ENCODE data around the gene LMAN2.
A peak's percentile ranks its signal among the peaks of the same experiment; 100 is the strongest.

Gene LMAN2

DNA sequence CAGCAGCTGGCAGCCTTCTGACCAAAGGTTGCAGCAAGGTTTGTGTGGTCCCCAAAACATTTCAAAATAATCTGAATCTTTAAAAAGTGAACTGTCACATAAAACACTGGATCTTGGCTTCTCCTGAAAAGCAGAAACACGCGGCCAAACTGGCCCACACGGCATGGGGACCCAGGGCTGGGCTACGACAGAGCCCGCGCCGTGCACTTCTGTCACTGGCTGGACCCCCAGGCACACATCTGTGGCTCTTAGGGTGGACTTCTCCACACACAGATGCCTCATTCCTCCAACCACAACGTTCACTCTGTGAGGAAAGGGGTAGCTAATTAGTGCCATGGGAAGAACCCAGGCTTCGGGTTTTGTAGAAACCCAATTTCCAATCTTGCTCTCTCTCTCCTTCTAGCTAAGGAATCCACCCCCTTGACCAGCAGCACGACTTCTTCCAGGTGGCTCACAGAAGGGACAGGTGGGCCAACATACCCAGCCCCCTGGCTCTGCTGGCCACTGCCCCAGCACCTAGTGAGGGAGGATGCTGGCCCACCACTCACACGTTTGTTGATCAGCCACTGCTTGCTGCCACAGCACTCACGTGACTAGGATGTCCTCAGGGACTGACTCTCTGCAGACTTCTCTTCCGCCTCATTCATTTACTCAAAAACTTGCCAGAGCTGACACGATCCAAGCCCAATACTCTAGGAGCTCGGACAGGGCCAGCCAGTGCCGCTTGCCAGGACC, 17.9 kb downstream of the LMAN2 start:
- H2BK15ac ChIP-seq (ENCODE audit: low read length): no peak overlapping the region
- H2AK5ac ChIP-seq (ENCODE audit: low read depth, low read length): no peak overlapping the region
- H3K4me1 ChIP-seq (ENCODE audit: control insufficient read depth in 2 of 2, insufficient read depth in 1 of 2, low read depth in 1 of 2, low read length in 2 of 2): no peaks in the 10 kb centered on the region
- H3K79me1 ChIP-seq (ENCODE audit: low read depth, low read length): peaks cover 6% of the 10 kb centered on the region
- no peak overlapping the region for H2AFZ ChIP-seq (ENCODE audit: low read length)
- no peak overlapping the region for H3K18ac ChIP-seq (ENCODE audit: low read length)
- H4K8ac ChIP-seq (ENCODE audit: low read depth, low read length): no peak overlapping the region
- H3K36me3 ChIP-seq (replicated peaks in 1 of 2; ENCODE audit: control insufficient read depth in 2 of 2, insufficient read depth in 2 of 2, low read length in 2 of 2): peaks cover 44 to 91% of the 10 kb centered on the region in 2 donors
- DNase-seq (ENCODE audit: low spot score): no peak
- WGBS, 2 donors (ENCODE audit: extremely low coverage in 2 of 2, insufficient read length in 2 of 2, insufficient replicate concordance in 1 of 2): no CpG with 5 or more reads among the region's 16 CpGs
- no peak overlapping the region for H2BK12ac ChIP-seq (ENCODE audit: low read length)
- no peak overlapping the region for H3K9ac ChIP-seq (ENCODE audit: low read depth, low read length, poor library complexity)
- H2BK5ac ChIP-seq (ENCODE audit: low read length): no peak overlapping the region
- no peak overlapping the region for H3K4me2 ChIP-seq (ENCODE audit: insufficient read depth, low read length, poor library complexity, severe bottlenecking)
- H3K4ac ChIP-seq (ENCODE audit: low read length): no peak overlapping the region
- peak overlapping the region; percentile 78 for H3K23ac ChIP-seq (ENCODE audit: low read depth, low read length, poor library complexity)
- H3K4me3 ChIP-seq (ENCODE audit: low read length in 2 of 2): no peak overlapping the region
- H4K91ac ChIP-seq (ENCODE audit: low read depth, low read length, poor library complexity): no peak overlapping the region
- H3K27ac ChIP-seq (replicated peaks; ENCODE audit: low read length): no peak overlapping the region
- H3K9me3 ChIP-seq (replicated peaks in 1 of 2; ENCODE audit: control insufficient read depth in 2 of 2, insufficient read depth in 1 of 2, low read depth in 1 of 2, low read length in 2 of 2): no peaks in the 10 kb centered on the region
- no peak overlapping the region for H2BK120ac ChIP-seq (ENCODE audit: low read depth, low read length)
- H3K27me3 ChIP-seq (ENCODE audit: control insufficient read depth in 3 of 3, insufficient read depth in 3 of 3, low read depth in 1 of 3, low read length in 3 of 3): no peaks in the 10 kb centered on the region
- H3K14ac ChIP-seq (ENCODE audit: low read length): no peak overlapping the region

DNA sequence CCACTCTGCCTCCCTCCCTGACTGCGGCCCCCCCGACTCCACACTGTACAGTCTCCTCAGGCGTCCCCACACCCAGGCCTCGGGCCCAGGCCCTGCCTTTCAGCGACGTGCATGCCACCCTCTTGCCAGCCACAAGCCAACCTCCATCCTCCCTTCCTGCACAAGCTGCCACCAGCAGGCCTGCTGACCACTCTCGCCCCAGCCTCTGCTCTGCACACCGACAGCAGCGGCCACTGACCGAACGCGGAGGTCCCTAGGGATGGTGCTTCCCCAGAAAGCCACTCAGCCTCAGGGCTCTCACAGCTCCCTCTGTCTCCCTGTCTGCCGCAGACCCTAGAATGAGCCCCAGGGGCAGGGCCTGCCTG, 18.6 kb downstream of the LMAN2 start:
- no peaks in the 10 kb centered on the region for H3K9me3 ChIP-seq (replicated peaks in 1 of 2; ENCODE audit: control insufficient read depth in 2 of 2, insufficient read depth in 1 of 2, low read depth in 1 of 2, low read length in 2 of 2)
- H3K9ac ChIP-seq (ENCODE audit: low read depth, low read length, poor library complexity): peak overlapping the region; percentile 72
- H3K36me3 ChIP-seq (replicated peaks in 1 of 2; ENCODE audit: control insufficient read depth in 2 of 2, insufficient read depth in 2 of 2, low read length in 2 of 2): peaks cover 41 to 84% of the 10 kb centered on the region in 2 donors
- no peak overlapping the region for H3K4ac ChIP-seq (ENCODE audit: low read length)
- no peak overlapping the region for H2AFZ ChIP-seq (ENCODE audit: low read length)
- H3K23ac ChIP-seq (ENCODE audit: low read depth, low read length, poor library complexity): peak overlapping the region; percentile 78
- H3K18ac ChIP-seq (ENCODE audit: low read length): peak overlapping the region; percentile 27
- no peaks in the 10 kb centered on the region for H3K4me1 ChIP-seq (ENCODE audit: control insufficient read depth in 2 of 2, insufficient read depth in 1 of 2, low read depth in 1 of 2, low read length in 2 of 2)
- no peaks in the 10 kb centered on the region for H3K27me3 ChIP-seq (ENCODE audit: control insufficient read depth in 3 of 3, insufficient read depth in 3 of 3, low read depth in 1 of 3, low read length in 3 of 3)
- H2BK5ac ChIP-seq (ENCODE audit: low read length): no peak overlapping the region
- H3K79me1 ChIP-seq (ENCODE audit: low read depth, low read length): peaks cover 4% of the 10 kb centered on the region
- H3K27ac ChIP-seq (replicated peaks; ENCODE audit: low read length): no peak overlapping the region
- WGBS, 2 donors (ENCODE audit: extremely low coverage in 2 of 2, insufficient read length in 2 of 2, insufficient replicate concordance in 1 of 2): no CpG with 5 or more reads among the region's 13 CpGs
- no peak overlapping the region for H2BK12ac ChIP-seq (ENCODE audit: low read length)
- H3K4me2 ChIP-seq (ENCODE audit: insufficient read depth, low read length, poor library complexity, severe bottlenecking): no peak overlapping the region
- H2AK5ac ChIP-seq (ENCODE audit: low read depth, low read length): no peak overlapping the region
- no peak overlapping the region for H2BK120ac ChIP-seq (ENCODE audit: low read depth, low read length)
- no peak overlapping the region for H3K14ac ChIP-seq (ENCODE audit: low read length)
- DNase-seq (ENCODE audit: low spot score): no peak
- H4K8ac ChIP-seq (ENCODE audit: low read depth, low read length): no peak overlapping the region
- no peak overlapping the region for H4K91ac ChIP-seq (ENCODE audit: low read depth, low read length, poor library complexity)
- no peak overlapping the region for H3K4me3 ChIP-seq (ENCODE audit: low read length in 2 of 2)
- H2BK15ac ChIP-seq (ENCODE audit: low read length): no peak overlapping the region

DNA sequence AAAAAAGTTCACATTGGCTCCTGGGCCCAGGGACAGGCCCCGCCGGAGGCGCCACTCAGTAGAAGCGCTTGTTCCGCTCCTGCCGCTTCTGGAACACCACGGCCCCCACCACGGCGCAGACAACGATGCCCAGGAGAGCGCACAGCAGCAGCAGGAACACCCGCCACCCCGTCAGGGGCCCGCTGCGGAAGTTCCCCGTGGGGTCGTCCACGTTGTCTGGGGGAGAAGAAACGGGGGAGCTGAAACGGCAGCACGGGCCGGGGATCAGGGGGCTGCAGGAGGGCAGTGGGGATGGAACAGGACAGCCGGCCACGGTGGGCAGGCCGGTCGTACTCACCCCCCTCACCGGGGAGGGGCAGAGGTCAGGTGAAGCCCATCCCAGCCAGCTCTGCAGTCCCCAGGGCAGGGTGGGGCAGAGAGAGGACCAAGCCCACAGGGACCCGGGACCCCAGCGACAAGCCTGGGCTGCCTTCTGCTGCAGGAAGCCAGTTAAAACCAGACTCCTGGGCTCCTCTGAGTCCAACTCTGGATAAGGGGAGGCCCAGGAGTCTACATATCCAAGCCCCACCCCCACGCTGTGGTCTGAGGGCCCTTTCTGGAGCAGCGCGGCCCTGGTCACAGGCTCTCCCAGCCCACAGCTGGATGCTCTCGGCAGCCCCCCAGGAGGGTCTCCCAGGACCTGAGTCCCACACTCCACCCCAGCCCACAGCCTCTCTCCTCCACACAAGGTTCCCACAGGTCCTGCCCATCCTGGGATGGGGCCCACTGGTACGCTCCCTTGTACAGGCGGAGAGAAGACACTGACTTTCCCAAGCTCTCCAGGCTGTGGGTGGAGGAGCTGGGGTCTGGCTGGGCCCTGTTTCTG, 19.2 kb downstream of the LMAN2 start:
- no peak overlapping the region for H3K23ac ChIP-seq (ENCODE audit: low read depth, low read length, poor library complexity)
- H3K18ac ChIP-seq (ENCODE audit: low read length): no peak overlapping the region
- peaks cover 2% of the 10 kb centered on the region for H3K79me1 ChIP-seq (ENCODE audit: low read depth, low read length)
- no peak for DNase-seq (ENCODE audit: low spot score)
- no peak overlapping the region for H2AK5ac ChIP-seq (ENCODE audit: low read depth, low read length)
- peaks cover 36 to 78% of the 10 kb centered on the region in 2 donors for H3K36me3 ChIP-seq (replicated peaks in 1 of 2; ENCODE audit: control insufficient read depth in 2 of 2, insufficient read depth in 2 of 2, low read length in 2 of 2)
- no peak overlapping the region for H3K4me3 ChIP-seq (ENCODE audit: low read length in 2 of 2)
- WGBS, 2 donors (ENCODE audit: extremely low coverage in 2 of 2, insufficient read length in 2 of 2, insufficient replicate concordance in 1 of 2): no CpG with 5 or more reads among the region's 35 CpGs
- no peak overlapping the region for H2AFZ ChIP-seq (ENCODE audit: low read length)
- H3K9me3 ChIP-seq (replicated peaks in 1 of 2; ENCODE audit: control insufficient read depth in 2 of 2, insufficient read depth in 1 of 2, low read depth in 1 of 2, low read length in 2 of 2): no peaks in the 10 kb centered on the region
- H4K91ac ChIP-seq (ENCODE audit: low read depth, low read length, poor library complexity): no peak overlapping the region
- H3K27ac ChIP-seq (replicated peaks; ENCODE audit: low read length): no peak overlapping the region
- no peak overlapping the region for H2BK15ac ChIP-seq (ENCODE audit: low read length)
- no peak overlapping the region for H3K4me2 ChIP-seq (ENCODE audit: insufficient read depth, low read length, poor library complexity, severe bottlenecking)
- H3K27me3 ChIP-seq (ENCODE audit: control insufficient read depth in 3 of 3, insufficient read depth in 3 of 3, low read depth in 1 of 3, low read length in 3 of 3): no peaks in the 10 kb centered on the region
- no peaks in the 10 kb centered on the region for H3K4me1 ChIP-seq (ENCODE audit: control insufficient read depth in 2 of 2, insufficient read depth in 1 of 2, low read depth in 1 of 2, low read length in 2 of 2)
- H3K14ac ChIP-seq (ENCODE audit: low read length): no peak overlapping the region
- peak overlapping the region; percentile 17 for H2BK5ac ChIP-seq (ENCODE audit: low read length)
- H2BK12ac ChIP-seq (ENCODE audit: low read length): no peak overlapping the region
- H3K9ac ChIP-seq (ENCODE audit: low read depth, low read length, poor library complexity): peak overlapping the region; percentile 55
- H2BK120ac ChIP-seq (ENCODE audit: low read depth, low read length): no peak overlapping the region
- no peak overlapping the region for H3K4ac ChIP-seq (ENCODE audit: low read length)
- no peak overlapping the region for H4K8ac ChIP-seq (ENCODE audit: low read depth, low read length)

Measured in neuronal stem cell (in vitro differentiated cells).